ENCODE results near the gene TSEN54. TPM values are rescaled to one million over a fixed set of nuclear protein-coding genes. Genes with fewer than 3 reads are reported as not detected.

Gene TSEN54
- total and polyA plus RNA-seq, 2 experiments from 2014 or later: 45.9 to 62.5 TPM

- Histone ChIP-seq H3F3A (replicated peaks; ENCODE audit: low read depth) (no peaks in the 10 kb centered on the region), H3K36me3 (ENCODE audit: insufficient read depth) (peaks cover 18% of the 10 kb centered on the region), H3K79me2 (replicated peaks; ENCODE audit: insufficient read depth) (peaks cover 29% of the 10 kb centered on the region), H3K27me3 (ENCODE audit: insufficient read depth) (no peaks in the 10 kb centered on the region), H3K27ac (ENCODE audit: low read depth) (no peak overlapping the region), H3K4me3 (peak overlapping the region; percentile 98), H4K20me1 (replicated peaks; ENCODE audit: insufficient read depth) (peaks cover 12% of the 10 kb centered on the region), H3K4me1 (ENCODE audit: insufficient read depth) (peaks cover 7% of the 10 kb centered on the region; the same call in 1 of the 2 replicates), H3K9me2 (ENCODE audit: insufficient read depth) (no peaks in the 10 kb centered on the region), H3K4me2 (peak overlapping the region; percentile 97), H2AFZ (no peak overlapping the region)
- Mint-ChIP-seq H3K4me1 (peaks cover 27% of the 10 kb centered on the region), H3K27ac (no peak overlapping the region), H3K36me3 (ENCODE audit: low read depth) (peaks cover 40% of the 10 kb centered on the region), H3K4me3 (peak overlapping the region; percentile 92), H3K27me3 (ENCODE audit: insufficient read depth, low read depth, poor library complexity) (peaks cover 16% of the 10 kb centered on the region), H3K9me3 (no peaks in the 10 kb centered on the region; the same call in 2 of the 3 replicates)
- ATAC-seq (peak; percentile 2), DNase-seq (ENCODE audit: low spot score) (peak; percentile 59)
- TF ChIP-seq POLR2AphosphoS5 (IDR thresholded peaks at IDR 0.05; ENCODE audit: low read depth) (no peak), EZH2phosphoT487 (IDR thresholded peaks at IDR 0.05; ENCODE audit: unreplicated experiment) (no peak), ZNF331 (CRISPR knock-in tag; IDR thresholded peaks at IDR 0.05; ENCODE audit: low read depth) (no peak)
- TF ChIP-seq, protein P1, sequence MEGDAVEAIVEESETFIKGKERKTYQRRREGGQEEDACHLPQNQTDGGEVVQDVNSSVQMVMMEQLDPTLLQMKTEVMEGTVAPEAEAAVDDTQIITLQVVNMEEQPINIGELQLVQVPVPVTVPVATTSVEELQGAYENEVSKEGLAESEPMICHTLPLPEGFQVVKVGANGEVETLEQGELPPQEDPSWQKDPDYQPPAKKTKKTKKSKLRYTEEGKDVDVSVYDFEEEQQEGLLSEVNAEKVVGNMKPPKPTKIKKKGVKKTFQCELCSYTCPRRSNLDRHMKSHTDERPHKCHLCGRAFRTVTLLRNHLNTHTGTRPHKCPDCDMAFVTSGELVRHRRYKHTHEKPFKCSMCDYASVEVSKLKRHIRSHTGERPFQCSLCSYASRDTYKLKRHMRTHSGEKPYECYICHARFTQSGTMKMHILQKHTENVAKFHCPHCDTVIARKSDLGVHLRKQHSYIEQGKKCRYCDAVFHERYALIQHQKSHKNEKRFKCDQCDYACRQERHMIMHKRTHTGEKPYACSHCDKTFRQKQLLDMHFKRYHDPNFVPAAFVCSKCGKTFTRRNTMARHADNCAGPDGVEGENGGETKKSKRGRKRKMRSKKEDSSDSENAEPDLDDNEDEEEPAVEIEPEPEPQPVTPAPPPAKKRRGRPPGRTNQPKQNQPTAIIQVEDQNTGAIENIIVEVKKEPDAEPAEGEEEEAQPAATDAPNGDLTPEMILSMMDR (conservative IDR thresholded peaks at IDR 0.05; ENCODE audit: low read depth in 2 of 2): 0 out of 4 replicates have a peak, but pooled peaks of 1 of the 2 experiments have one; percentile 21
Measured at GRCh38 chr17:75517297-75517865, 1.1 kb downstream of the TSEN54 start.

- H3K36me3 ChIP-seq (ENCODE audit: insufficient read depth): peaks cover 18% of the 10 kb centered on the region
- no peak overlapping the region for H3K4me3 ChIP-seq
- Mint-ChIP-seq H3K27me3 (ENCODE audit: insufficient read depth, low read depth, poor library complexity) (peaks cover 14% of the 10 kb centered on the region), H3K4me1 (peaks cover 27% of the 10 kb centered on the region), H3K36me3 (ENCODE audit: low read depth) (peaks cover 45% of the 10 kb centered on the region), H3K4me3 (peak overlapping the region; percentile 92; the same call in 1 of the 3 replicates), H3K9me3 (no peaks in the 10 kb centered on the region; the same call in 2 of the 3 replicates), H3K27ac (no peak overlapping the region)
- no peak for DNase-seq (ENCODE audit: low spot score)
- H2AFZ ChIP-seq: no peak overlapping the region
- no peak for ATAC-seq
- H3K79me2 ChIP-seq (replicated peaks; ENCODE audit: insufficient read depth): peaks cover 21% of the 10 kb centered on the region
- TF ChIP-seq JUNB (IDR thresholded peaks at IDR 0.05; ENCODE audit: unreplicated experiment): no peak
- no peak for TF ChIP-seq ZNF114 (CRISPR knock-in tag; IDR thresholded peaks at IDR 0.05)
- no peak overlapping the region for H3K27ac ChIP-seq (ENCODE audit: low read depth)
- H3K9me2 ChIP-seq (ENCODE audit: insufficient read depth): no peaks in the 10 kb centered on the region
- H3F3A ChIP-seq (replicated peaks; ENCODE audit: low read depth): no peaks in the 10 kb centered on the region
- no peaks in the 10 kb centered on the region for H3K27me3 ChIP-seq (ENCODE audit: insufficient read depth)
- H3K4me1 ChIP-seq (ENCODE audit: insufficient read depth): peaks cover 7% of the 10 kb centered on the region; the same call in 1 of the 2 replicates
- H4K20me1 ChIP-seq (replicated peaks; ENCODE audit: insufficient read depth): peaks cover 12% of the 10 kb centered on the region
- H3K4me2 ChIP-seq: 0 out of 2 replicates have a peak overlapping the region, but pooled peaks have one; percentile 14
Measured at GRCh38 chr17:75518201-75518600, 1.9 kb downstream of the TSEN54 start.

GRCh38 chr17:75518983-75519537 is 2.7 kb downstream of the TSEN54 start:
- ATAC-seq: no peak
- no peak overlapping the region for H2AFZ ChIP-seq
- Mint-ChIP-seq H3K27me3 (ENCODE audit: insufficient read depth, low read depth, poor library complexity) (peaks cover 17% of the 10 kb centered on the region), H3K4me3 (no peak overlapping the region), H3K4me1 (peaks cover 19% of the 10 kb centered on the region), H3K27ac (no peak overlapping the region), H3K9me3 (no peaks in the 10 kb centered on the region; the same call in 2 of the 3 replicates), H3K36me3 (ENCODE audit: low read depth) (peaks cover 43% of the 10 kb centered on the region)
- peaks cover 13% of the 10 kb centered on the region for H3K79me2 ChIP-seq (replicated peaks; ENCODE audit: insufficient read depth)
- H3K9me2 ChIP-seq (ENCODE audit: insufficient read depth): no peaks in the 10 kb centered on the region
- peaks cover 7% of the 10 kb centered on the region; the same call in 1 of the 2 replicates for H3K4me1 ChIP-seq (ENCODE audit: insufficient read depth)
- H3K4me3 ChIP-seq: no peak overlapping the region
- no peak overlapping the region for H3K4me2 ChIP-seq
- H3K36me3 ChIP-seq (ENCODE audit: insufficient read depth): peaks cover 18% of the 10 kb centered on the region
- no peak overlapping the region for H3K27ac ChIP-seq (ENCODE audit: low read depth)
- peaks cover 5% of the 10 kb centered on the region for H3F3A ChIP-seq (replicated peaks; ENCODE audit: low read depth)
- H4K20me1 ChIP-seq (replicated peaks; ENCODE audit: insufficient read depth): peaks cover 12% of the 10 kb centered on the region
- no peaks in the 10 kb centered on the region for H3K27me3 ChIP-seq (ENCODE audit: insufficient read depth)
- DNase-seq (ENCODE audit: low spot score): peak; percentile 68
- TF ChIP-seq ZNF462 (CRISPR knock-in tag; IDR thresholded peaks at IDR 0.05): no peak
- no peak for TF ChIP-seq ZNF331 (CRISPR knock-in tag; IDR thresholded peaks at IDR 0.05; ENCODE audit: low read depth)

Measured in GM23338 (cell line).